A673 (cell line): ENCODE measurements around the gene UBALD2. TPM values are rescaled to one million over a fixed set of nuclear protein-coding genes. Genes with fewer than 3 reads are reported as not detected.

Experiments
- BruUV-seq: library from RNA; stranded (reverse); fragments of 400-500 nt; replicated peaks from 2 replicates; lab custom pipeline; 2021; lab: Mats Ljungman, UMichigan
- CTCF ChIA-PET: fragments of 300-600 bp; sonication (Branson Sonifier 250); formaldehyde crosslinking; loops from one replicate; lab custom pipeline; 2022; ENCODE audit warnings: antibody characterized with exemption; lab: Charles Lee
- POLR2A ChIA-PET: fragments of 300-600 bp; sonication (Branson Sonifier 250); formaldehyde crosslinking; loops from one replicate; lab custom pipeline; 2022; ENCODE audit warnings: antibody characterized with exemption; ENCODE audit not compliant: low non-redundant PET; lab: Charles Lee
- DNase-seq: peaks from one replicate; pipeline ENCODE4 v3.0.0-alpha.2; 2015; ENCODE audit warnings: low spot score
- H3K27ac ChIP-seq: fragments of 200-600 bp; sonication (generic); 2 replicates; pipeline ENCODE4 v1.5.1; 2016; ENCODE audit warnings: mixed run types, low read depth, mild to moderate bottlenecking, mixed read lengths, antibody characterized with exemption, low read length; ENCODE audit not compliant: poor library complexity, severe bottlenecking
- H3K27me3 ChIP-seq: fragments of 200-600 bp; sonication (generic); replicated peaks from 2 replicates; pipeline ENCODE4 v1.6.1; 2017; ENCODE audit warnings: mixed run types, low read depth, mild to moderate bottlenecking, mixed read lengths, antibody characterized with exemption, low read length; ENCODE audit not compliant: insufficient read depth, poor library complexity
- H3K36me3 ChIP-seq: fragments of 200-600 bp; sonication (generic); 2 replicates; pipeline ENCODE4 v1.6.1; 2016; ENCODE audit warnings: mixed run types, mild to moderate bottlenecking, mixed read lengths, antibody characterized with exemption, low read length; ENCODE audit not compliant: insufficient read depth, poor library complexity, severe bottlenecking
- H3K4me1 ChIP-seq: fragments of 200-600 bp; sonication (generic); 2 replicates; pipeline ENCODE4 v1.6.1; 2017; ENCODE audit warnings: mixed run types, mild to moderate bottlenecking, mixed read lengths, antibody characterized with exemption, low read length; ENCODE audit not compliant: insufficient read depth, poor library complexity, severe bottlenecking
- H3K4me3 ChIP-seq: fragments of 200-600 bp; sonication (generic); 2 replicates; pipeline ENCODE4 v1.5.1; 2016; ENCODE audit warnings: low read depth, mixed run types, mild to moderate bottlenecking, mixed read lengths, low read length; ENCODE audit not compliant: poor library complexity, severe bottlenecking
- H3K9me3 ChIP-seq: fragments of 200-600 bp; sonication (generic); 2 replicates; pipeline ENCODE4 v1.6.1; 2016; ENCODE audit warnings: mixed run types, low read depth, mild to moderate bottlenecking, mixed read lengths, antibody characterized with exemption, low read length; ENCODE audit not compliant: poor library complexity, severe bottlenecking
- CTCF ChIP-seq: fragments of 300-800, 200-600 bp; sonication (generic); conservative IDR thresholded peaks from 2 replicates; pipeline ENCODE4 v1.5.1; 2017; ENCODE audit warnings: low read depth, mild to moderate bottlenecking, antibody characterized with exemption, low read length, moderate library complexity, mixed read lengths
- EZH2 ChIP-seq: fragments of 200-600 bp; sonication (generic); IDR thresholded peaks from 2 replicates; pipeline ENCODE4 v1.6.1; 2017; ENCODE audit warnings: borderline replicate concordance, low read depth, mild to moderate bottlenecking, mixed read lengths, antibody characterized with exemption, low read length; ENCODE audit not compliant: poor library complexity, severe bottlenecking
- intact Hi-C: fragments of 100-400 bp; cut with micrococcal nuclease; formaldehyde crosslinking; loops from one replicate; pipeline ENCODE4 v1.10.0; 2022; ENCODE audit not compliant: unreplicated experiment
- total RNA-seq: library from RNA; stranded (reverse); gene quantifications from 2 replicates; pipeline ENCODE4 v1.2.3, GENCODE V29; 2021

UBALD2 gene
- total RNA-seq, 1 experiment from 2014 or later: 46.5 TPM

- ChIA-PET CTCF (interaction anchor here (0.6 kb wide), 1 partner anchor 9 kb away, joined by 3 read pairs; no protein-coding TSS in a partner anchor), POLR2A (no interaction called here)
- Histone ChIP-seq H3K27me3 (no peaks in the 10 kb centered on the region), H3K27ac (no peak overlapping the region), H3K36me3 (peaks cover 10% of the 10 kb centered on the region), H3K9me3 (no peaks in the 10 kb centered on the region), H3K4me1 (peaks cover 26% of the 10 kb centered on the region), H3K4me3 (no peak overlapping the region)
- no peak for DNase-seq
- TF ChIP-seq CTCF (no peak), EZH2 (no peak)
- intact Hi-C loops: no loop called here
- BruUV-seq: no TSS peak
Measured at GRCh38 chr17:76270770-76271668, 5.9 kb downstream of the UBALD2 start.

GRCh38 chr17:76271669-76272540, 6.8 kb downstream of the UBALD2 start:
- TF ChIP-seq CTCF: no peak
- TF ChIP-seq EZH2: no peak
- peaks cover 8% of the 10 kb centered on the region for H3K36me3 ChIP-seq
- intact Hi-C loops: no loop called here
- no TSS peak for BruUV-seq
- no peaks in the 10 kb centered on the region for H3K9me3 ChIP-seq
- no peak overlapping the region for H3K4me3 ChIP-seq
- no peak overlapping the region for H3K27ac ChIP-seq
- no peaks in the 10 kb centered on the region for H3K27me3 ChIP-seq
- CTCF ChIA-PET: no interaction called here
- POLR2A ChIA-PET: no interaction called here
- no peak for DNase-seq
- peaks cover 23% of the 10 kb centered on the region for H3K4me1 ChIP-seq

- ChIA-PET POLR2A (no interaction called here), CTCF (no interaction called here)
- H3K4me1 ChIP-seq: peaks cover 16% of the 10 kb centered on the region
- DNase-seq: no peak
- no peak overlapping the region for H3K4me3 ChIP-seq
- TF ChIP-seq EZH2: no peak
- intact Hi-C loops: no loop called here
- H3K27ac ChIP-seq: no peak overlapping the region
- H3K36me3 ChIP-seq: peaks cover 5% of the 10 kb centered on the region
- no peaks in the 10 kb centered on the region for H3K9me3 ChIP-seq
- H3K27me3 ChIP-seq: no peaks in the 10 kb centered on the region
- no TSS peak for BruUV-seq
Measured at GRCh38 chr17:76272541-76273444, 7.6 kb downstream of the UBALD2 start.
